ENCODE results near the gene ERBB3.

The ERBB3 gene

DNA sequence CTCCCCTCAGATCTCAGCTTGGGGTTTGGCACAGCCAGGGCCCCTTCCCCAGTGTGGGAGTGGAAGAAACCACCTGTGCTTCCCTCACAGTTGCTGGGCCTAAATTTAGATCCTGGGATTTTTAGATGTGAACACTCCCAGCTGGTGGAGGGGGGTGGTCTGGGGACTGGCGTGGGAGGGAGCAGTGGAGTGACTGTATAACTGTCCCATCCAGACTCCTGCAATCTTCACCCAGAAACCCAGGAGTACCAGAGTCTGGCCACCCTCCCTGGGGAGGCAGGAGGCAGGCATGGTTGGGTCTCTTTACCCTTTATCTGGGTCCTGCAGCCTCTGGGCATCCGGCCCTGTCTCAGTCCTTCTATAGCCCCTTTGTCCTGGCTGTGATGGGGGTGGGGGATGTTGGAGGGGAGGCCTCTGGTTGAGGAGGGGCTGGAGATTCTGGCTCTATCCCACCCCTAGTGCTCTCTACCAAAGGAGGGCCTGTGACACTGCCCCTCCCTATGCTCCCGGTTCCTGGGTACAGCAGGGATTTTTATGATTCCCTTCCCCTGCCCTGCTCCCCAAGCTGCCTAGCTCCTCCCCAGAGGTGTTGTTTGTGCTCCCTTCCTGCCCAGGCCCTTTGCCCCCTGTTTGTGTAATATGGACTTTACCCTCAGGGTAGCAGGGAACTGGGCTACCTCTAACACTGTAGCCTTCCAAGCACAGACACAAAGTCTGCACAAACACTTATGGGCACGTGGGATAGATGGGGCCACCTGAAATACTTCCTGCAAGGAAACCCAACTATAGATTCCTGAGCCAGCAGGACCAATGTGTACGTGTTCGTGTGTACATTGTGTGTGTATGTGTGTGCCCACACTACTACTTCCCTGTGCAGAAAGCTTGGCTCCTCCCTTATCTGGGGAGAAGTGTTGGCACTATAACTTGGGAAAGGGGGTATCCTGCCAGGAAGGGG lies 1.7 kb downstream of the ERBB3 start:
- Histone ChIP-seq H3K36me3 (ENCODE audit: insufficient read depth, low read depth, low read length) (peaks cover 32% of the 10 kb centered on the region), H3K4me3 (ENCODE audit: low read length) (peak overlapping the region; percentile 74), H3K27ac (ENCODE audit: low read length) (peak overlapping the region; percentile 29), H3K9ac (ENCODE audit: low read depth, low read length) (peak overlapping the region; percentile 85; the same call in 1 of the 2 replicates), H3K4me1 (ENCODE audit: insufficient read depth, low read length) (peaks cover 21% of the 10 kb centered on the region), H3K9me3 (ENCODE audit: insufficient read depth, low read depth, low read length) (no peaks in the 10 kb centered on the region), H3K27me3 (ENCODE audit: insufficient read depth, low read length) (peaks cover 6% of the 10 kb centered on the region; the same call in 1 of the 2 replicates)

DNA sequence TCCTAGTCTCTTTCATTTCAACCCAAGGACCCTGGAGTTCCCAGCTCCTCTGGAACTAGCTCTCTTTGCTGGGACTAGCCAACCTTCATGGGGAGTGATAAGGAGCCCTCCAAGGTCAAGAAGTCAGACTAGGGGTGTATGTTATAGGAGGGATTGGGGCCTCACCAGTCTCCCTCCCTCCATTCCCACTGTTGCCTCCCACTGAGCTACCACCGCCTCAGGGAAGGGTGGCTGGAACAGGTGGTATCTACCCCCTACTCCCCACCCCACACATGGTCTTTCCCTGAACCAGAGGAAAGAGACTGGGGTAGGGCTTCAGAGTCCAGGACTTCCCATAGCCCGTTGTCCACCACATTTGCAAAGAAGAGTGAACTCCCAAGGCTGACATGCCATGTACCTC lies 2.4 kb downstream of the ERBB3 start:
- Histone ChIP-seq H3K27me3 (ENCODE audit: insufficient read depth, low read length) (peaks cover 6% of the 10 kb centered on the region; the same call in 1 of the 2 replicates), H3K4me1 (ENCODE audit: insufficient read depth, low read length) (peaks cover 21% of the 10 kb centered on the region), H3K9me3 (ENCODE audit: insufficient read depth, low read depth, low read length) (no peaks in the 10 kb centered on the region), H3K4me3 (ENCODE audit: low read length) (no peak overlapping the region), H3K27ac (ENCODE audit: low read length) (peak overlapping the region; percentile 29), H3K36me3 (ENCODE audit: insufficient read depth, low read depth, low read length) (peaks cover 39% of the 10 kb centered on the region), H3K9ac (ENCODE audit: low read depth, low read length) (peak overlapping the region; percentile 85; the same call in 1 of the 2 replicates)

DNA sequence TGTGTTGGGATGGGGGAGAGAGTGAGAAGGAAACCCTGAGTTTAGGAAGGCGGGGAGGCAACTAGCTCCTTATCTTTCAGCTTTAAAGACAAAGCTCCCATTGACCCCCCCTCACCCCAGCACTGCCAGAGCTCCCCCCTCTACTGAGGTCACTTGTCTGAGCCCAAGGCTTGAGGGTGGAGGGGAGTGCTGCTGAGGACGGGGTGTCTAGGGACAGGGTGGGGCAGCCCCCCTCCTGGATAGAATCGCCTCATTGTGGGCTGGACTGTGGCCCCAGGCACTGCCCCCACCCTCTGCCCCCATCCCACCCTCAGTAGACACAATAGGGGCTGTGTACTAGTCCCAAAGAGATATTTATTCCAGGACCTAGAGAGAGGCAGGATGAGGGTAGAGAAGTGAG lies 3.0 kb downstream of the ERBB3 start:
- H3K9ac ChIP-seq (ENCODE audit: low read depth, low read length): no peak overlapping the region; the same call in 1 of the 2 replicates
- H3K4me3 ChIP-seq (ENCODE audit: low read length): no peak overlapping the region
- H3K4me1 ChIP-seq (ENCODE audit: insufficient read depth, low read length): peaks cover 21% of the 10 kb centered on the region
- peaks cover 45% of the 10 kb centered on the region for H3K36me3 ChIP-seq (ENCODE audit: insufficient read depth, low read depth, low read length)
- no peak overlapping the region for H3K27ac ChIP-seq (ENCODE audit: low read length)
- peaks cover 6% of the 10 kb centered on the region; the same call in 1 of the 2 replicates for H3K27me3 ChIP-seq (ENCODE audit: insufficient read depth, low read length)
- H3K9me3 ChIP-seq (ENCODE audit: insufficient read depth, low read depth, low read length): no peaks in the 10 kb centered on the region

DNA sequence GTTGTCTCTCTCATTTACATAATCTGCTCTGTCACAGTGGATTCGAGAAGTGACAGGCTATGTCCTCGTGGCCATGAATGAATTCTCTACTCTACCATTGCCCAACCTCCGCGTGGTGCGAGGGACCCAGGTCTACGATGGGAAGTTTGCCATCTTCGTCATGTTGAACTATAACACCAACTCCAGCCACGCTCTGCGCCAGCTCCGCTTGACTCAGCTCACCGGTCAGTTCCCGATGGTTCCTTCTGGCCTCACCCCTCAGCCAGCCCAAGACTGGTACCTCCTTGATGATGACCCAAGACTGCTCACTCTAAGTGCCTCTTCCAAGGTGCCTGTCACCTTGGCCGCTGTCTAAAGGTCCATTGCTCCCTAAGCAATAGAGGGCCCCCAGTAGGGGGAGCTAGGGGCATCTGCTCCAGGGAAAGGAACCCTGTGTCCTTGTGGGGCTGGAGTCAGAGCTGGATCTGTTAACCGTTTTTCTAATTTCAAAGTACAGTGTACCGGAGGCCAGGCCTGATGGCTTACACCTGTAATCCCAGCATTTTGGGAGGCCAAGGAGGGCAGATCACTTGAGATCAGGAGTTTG lies 5.1 kb downstream of the ERBB3 start:
- Histone ChIP-seq H3K27ac (ENCODE audit: low read length) (no peak overlapping the region), H3K27me3 (ENCODE audit: insufficient read depth, low read length) (peaks cover 6% of the 10 kb centered on the region; the same call in 1 of the 2 replicates), H3K4me1 (ENCODE audit: insufficient read depth, low read length) (peaks cover 17% of the 10 kb centered on the region), H3K4me3 (ENCODE audit: low read length) (no peak overlapping the region), H3K36me3 (ENCODE audit: insufficient read depth, low read depth, low read length) (peaks cover 64% of the 10 kb centered on the region), H3K9me3 (ENCODE audit: insufficient read depth, low read depth, low read length) (no peaks in the 10 kb centered on the region), H3K9ac (ENCODE audit: low read depth, low read length) (no peak overlapping the region)

DNA sequence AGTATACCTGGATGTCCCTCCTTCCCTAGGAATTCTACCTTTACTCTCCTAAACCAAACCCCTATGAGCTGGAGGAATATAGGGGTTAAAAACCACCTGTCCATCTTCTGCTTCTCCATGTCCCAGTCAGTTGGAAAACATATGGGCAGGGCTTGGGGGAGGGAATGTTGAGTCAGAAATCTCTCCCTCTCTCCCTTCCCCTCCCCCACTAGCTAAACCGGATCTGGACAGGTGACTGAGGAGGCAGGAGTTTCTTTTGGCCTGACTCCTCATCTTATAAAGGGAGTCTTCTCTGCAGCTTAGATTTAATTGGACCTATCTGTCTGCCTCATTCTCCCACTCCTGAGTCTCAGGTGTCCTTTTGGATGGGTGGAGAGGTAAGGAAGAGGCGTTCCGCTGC lies 6.1 kb downstream of the ERBB3 start:
- H3K27ac ChIP-seq (ENCODE audit: low read length): no peak overlapping the region
- peaks cover 71% of the 10 kb centered on the region for H3K36me3 ChIP-seq (ENCODE audit: insufficient read depth, low read depth, low read length)
- no peak overlapping the region for H3K4me3 ChIP-seq (ENCODE audit: low read length)
- H3K27me3 ChIP-seq (ENCODE audit: insufficient read depth, low read length): no peaks in the 10 kb centered on the region
- H3K9ac ChIP-seq (ENCODE audit: low read depth, low read length): no peak overlapping the region
- no peaks in the 10 kb centered on the region for H3K9me3 ChIP-seq (ENCODE audit: insufficient read depth, low read depth, low read length)
- peaks cover 16% of the 10 kb centered on the region for H3K4me1 ChIP-seq (ENCODE audit: insufficient read depth, low read length)

DNA sequence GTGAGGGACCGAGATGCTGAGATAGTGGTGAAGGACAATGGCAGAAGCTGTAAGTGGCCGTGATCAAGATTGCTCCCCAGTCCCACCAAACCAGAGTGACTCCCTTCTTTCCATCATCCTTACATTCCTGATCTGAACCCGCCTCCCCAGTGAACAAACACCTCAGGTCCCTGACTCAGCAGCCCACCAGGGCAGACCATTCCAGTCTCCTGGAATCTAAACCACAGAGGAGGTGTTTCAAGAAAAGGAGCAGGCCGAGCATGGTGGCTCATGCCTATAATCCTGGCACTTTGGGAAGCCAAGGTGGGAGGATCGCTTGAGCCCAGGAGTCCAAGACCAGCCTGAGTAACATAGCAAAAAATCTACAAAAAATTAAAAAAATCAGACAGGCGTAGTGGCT lies 6.6 kb downstream of the ERBB3 start:
- Histone ChIP-seq H3K9ac (ENCODE audit: low read depth, low read length) (no peak overlapping the region), H3K4me1 (ENCODE audit: insufficient read depth, low read length) (peaks cover 10% of the 10 kb centered on the region), H3K27me3 (ENCODE audit: insufficient read depth, low read length) (no peaks in the 10 kb centered on the region), H3K27ac (ENCODE audit: low read length) (no peak overlapping the region), H3K4me3 (ENCODE audit: low read length) (no peak overlapping the region), H3K36me3 (ENCODE audit: insufficient read depth, low read depth, low read length) (peaks cover 74% of the 10 kb centered on the region), H3K9me3 (ENCODE audit: insufficient read depth, low read depth, low read length) (no peaks in the 10 kb centered on the region)

DNA sequence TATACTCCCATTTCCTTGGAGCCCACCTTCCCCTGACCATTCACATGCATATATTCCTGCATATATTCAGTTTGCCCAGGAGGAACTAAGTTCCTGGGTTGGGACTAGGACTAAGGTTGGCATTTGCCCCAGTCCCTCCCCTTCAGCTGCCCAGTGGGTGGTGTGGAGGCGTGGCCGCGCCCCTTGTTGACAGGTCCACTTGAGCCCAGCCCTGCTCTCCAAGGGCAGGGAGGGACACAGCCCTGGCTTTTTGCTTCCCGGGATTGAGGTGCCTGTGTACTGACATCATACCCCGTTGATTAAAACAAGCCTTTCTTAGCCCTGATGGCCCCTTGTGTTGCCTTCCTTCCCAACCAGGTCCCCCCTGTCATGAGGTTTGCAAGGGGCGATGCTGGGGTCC lies 7.3 kb downstream of the ERBB3 start:
- H3K4me3 ChIP-seq (ENCODE audit: low read length): no peak overlapping the region
- peaks cover 72% of the 10 kb centered on the region for H3K36me3 ChIP-seq (ENCODE audit: insufficient read depth, low read depth, low read length)
- peaks cover 4% of the 10 kb centered on the region for H3K4me1 ChIP-seq (ENCODE audit: insufficient read depth, low read length)
- no peaks in the 10 kb centered on the region for H3K9me3 ChIP-seq (ENCODE audit: insufficient read depth, low read depth, low read length)
- no peak overlapping the region for H3K9ac ChIP-seq (ENCODE audit: low read depth, low read length)
- H3K27me3 ChIP-seq (ENCODE audit: insufficient read depth, low read length): no peaks in the 10 kb centered on the region
- H3K27ac ChIP-seq (ENCODE audit: low read length): no peak overlapping the region

DNA sequence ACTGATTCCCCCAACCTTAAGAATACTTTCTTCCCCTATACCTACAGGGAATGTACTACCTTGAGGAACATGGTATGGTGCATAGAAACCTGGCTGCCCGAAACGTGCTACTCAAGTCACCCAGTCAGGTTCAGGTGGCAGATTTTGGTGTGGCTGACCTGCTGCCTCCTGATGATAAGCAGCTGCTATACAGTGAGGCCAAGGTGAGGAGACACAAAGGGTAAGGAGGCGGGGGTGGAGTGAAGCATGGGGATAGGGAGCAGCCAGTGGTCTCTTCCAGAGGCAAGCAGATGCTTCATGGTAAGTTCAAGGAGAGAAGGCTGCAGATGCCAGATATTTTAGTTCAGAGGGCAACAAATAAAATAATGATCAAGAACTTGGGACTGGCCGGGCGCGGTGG lies 17.8 kb downstream of the ERBB3 start:
- Histone ChIP-seq H3K36me3 (ENCODE audit: insufficient read depth, low read depth, low read length) (peaks cover 90% of the 10 kb centered on the region), H3K9me3 (ENCODE audit: insufficient read depth, low read depth, low read length) (no peaks in the 10 kb centered on the region), H3K9ac (ENCODE audit: low read depth, low read length) (no peak overlapping the region), H3K4me1 (ENCODE audit: insufficient read depth, low read length) (no peaks in the 10 kb centered on the region), H3K27me3 (ENCODE audit: insufficient read depth, low read length) (no peaks in the 10 kb centered on the region), H3K4me3 (ENCODE audit: low read length) (no peak overlapping the region), H3K27ac (ENCODE audit: low read length) (no peak overlapping the region)

DNA sequence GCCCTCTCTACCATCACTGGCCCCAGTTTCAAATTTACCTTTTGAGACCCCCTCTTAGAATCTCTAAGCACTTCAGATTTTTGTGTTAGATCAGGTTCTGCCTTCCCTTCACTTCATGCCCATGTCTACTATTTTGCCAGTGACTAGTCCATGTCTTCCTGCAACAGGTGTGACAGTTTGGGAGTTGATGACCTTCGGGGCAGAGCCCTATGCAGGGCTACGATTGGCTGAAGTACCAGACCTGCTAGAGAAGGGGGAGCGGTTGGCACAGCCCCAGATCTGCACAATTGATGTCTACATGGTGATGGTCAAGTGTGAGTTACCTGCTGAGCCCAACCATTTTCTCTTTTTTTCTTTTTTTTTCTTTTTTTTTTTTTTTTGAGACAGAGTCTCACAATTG lies 18.6 kb downstream of the ERBB3 start:
- H3K36me3 ChIP-seq (ENCODE audit: insufficient read depth, low read depth, low read length): peaks cover 81% of the 10 kb centered on the region
- H3K9ac ChIP-seq (ENCODE audit: low read depth, low read length): no peak overlapping the region
- H3K27me3 ChIP-seq (ENCODE audit: insufficient read depth, low read length): no peaks in the 10 kb centered on the region
- no peak overlapping the region for H3K27ac ChIP-seq (ENCODE audit: low read length)
- no peaks in the 10 kb centered on the region for H3K9me3 ChIP-seq (ENCODE audit: insufficient read depth, low read depth, low read length)
- H3K4me1 ChIP-seq (ENCODE audit: insufficient read depth, low read length): no peaks in the 10 kb centered on the region
- no peak overlapping the region for H3K4me3 ChIP-seq (ENCODE audit: low read length)

DNA sequence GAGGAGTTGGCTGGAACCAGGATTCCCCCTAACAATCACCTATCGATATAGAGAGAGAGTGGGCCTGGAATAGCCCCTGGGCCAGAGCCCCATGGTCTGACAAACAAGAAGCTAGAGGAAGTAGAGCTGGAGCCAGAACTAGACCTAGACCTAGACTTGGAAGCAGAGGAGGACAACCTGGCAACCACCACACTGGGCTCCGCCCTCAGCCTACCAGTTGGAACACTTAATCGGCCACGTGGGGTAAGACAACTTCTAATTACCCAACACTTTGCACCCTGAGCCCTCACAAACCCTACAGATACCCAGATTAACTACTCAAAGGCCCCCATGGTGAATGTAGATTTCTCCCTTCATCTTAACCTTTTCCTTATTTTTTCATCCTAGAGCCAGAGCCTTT lies 19.8 kb downstream of the ERBB3 start:
- no peak overlapping the region for H3K27ac ChIP-seq (ENCODE audit: low read length)
- peaks cover 71% of the 10 kb centered on the region for H3K36me3 ChIP-seq (ENCODE audit: insufficient read depth, low read depth, low read length)
- H3K4me3 ChIP-seq (ENCODE audit: low read length): no peak overlapping the region
- H3K9ac ChIP-seq (ENCODE audit: low read depth, low read length): no peak overlapping the region
- no peaks in the 10 kb centered on the region for H3K4me1 ChIP-seq (ENCODE audit: insufficient read depth, low read length)
- H3K27me3 ChIP-seq (ENCODE audit: insufficient read depth, low read length): no peaks in the 10 kb centered on the region
- no peaks in the 10 kb centered on the region for H3K9me3 ChIP-seq (ENCODE audit: insufficient read depth, low read depth, low read length)

DNA sequence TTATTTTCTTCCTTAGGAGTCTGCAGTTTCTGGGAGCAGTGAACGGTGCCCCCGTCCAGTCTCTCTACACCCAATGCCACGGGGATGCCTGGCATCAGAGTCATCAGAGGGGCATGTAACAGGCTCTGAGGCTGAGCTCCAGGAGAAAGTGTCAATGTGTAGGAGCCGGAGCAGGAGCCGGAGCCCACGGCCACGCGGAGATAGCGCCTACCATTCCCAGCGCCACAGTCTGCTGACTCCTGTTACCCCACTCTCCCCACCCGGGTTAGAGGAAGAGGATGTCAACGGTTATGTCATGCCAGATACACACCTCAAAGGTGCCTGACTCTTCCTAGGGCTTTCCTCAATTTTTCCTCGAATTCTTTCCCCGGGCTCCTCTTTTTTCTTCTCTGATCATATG lies 21.1 kb downstream of the ERBB3 start:
- Histone ChIP-seq H3K27ac (ENCODE audit: low read length) (no peak overlapping the region), H3K27me3 (ENCODE audit: insufficient read depth, low read length) (no peaks in the 10 kb centered on the region), H3K4me1 (ENCODE audit: insufficient read depth, low read length) (peaks cover 2% of the 10 kb centered on the region), H3K9me3 (ENCODE audit: insufficient read depth, low read depth, low read length) (no peaks in the 10 kb centered on the region), H3K9ac (ENCODE audit: low read depth, low read length) (no peak overlapping the region), H3K36me3 (ENCODE audit: insufficient read depth, low read depth, low read length) (peaks cover 60% of the 10 kb centered on the region), H3K4me3 (ENCODE audit: low read length) (no peak overlapping the region)

DNA sequence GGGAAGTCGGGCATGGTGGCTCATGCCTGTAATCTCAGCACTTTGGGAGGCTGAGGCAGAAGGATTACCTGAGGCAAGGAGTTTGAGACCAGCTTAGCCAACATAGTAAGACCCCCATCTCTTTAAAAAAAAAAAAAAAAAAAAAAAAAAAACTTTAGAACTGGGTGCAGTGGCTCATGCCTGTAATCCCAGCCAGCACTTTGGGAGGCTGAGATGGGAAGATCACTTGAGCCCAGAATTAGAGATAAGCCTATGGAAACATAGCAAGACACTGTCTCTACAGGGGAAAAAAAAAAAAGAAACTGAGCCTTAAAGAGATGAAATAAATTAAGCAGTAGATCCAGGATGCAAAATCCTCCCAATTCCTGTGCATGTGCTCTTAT lies 22.7 kb downstream of the ERBB3 start:
- Histone ChIP-seq H3K4me1 (ENCODE audit: insufficient read depth, low read length) (peaks cover 5% of the 10 kb centered on the region), H3K4me3 (ENCODE audit: low read length) (no peak overlapping the region), H3K9ac (ENCODE audit: low read depth, low read length) (no peak overlapping the region), H3K27me3 (ENCODE audit: insufficient read depth, low read length) (no peaks in the 10 kb centered on the region), H3K9me3 (ENCODE audit: insufficient read depth, low read depth, low read length) (no peaks in the 10 kb centered on the region), H3K36me3 (ENCODE audit: insufficient read depth, low read depth, low read length) (peaks cover 60% of the 10 kb centered on the region), H3K27ac (ENCODE audit: low read length) (no peak overlapping the region)
